GM18508 (cell line): Measurements from ENCODE around the gene ZNF879.

Source experiments
- ATAC-seq: cut with Tn5 transposase; IDR thresholded peaks from one replicate; pipeline ENCODE4 v1.9.1; 2021; ENCODE audit warnings: moderate number of reproducible peaks; ENCODE audit not compliant: insufficient read depth, unreplicated experiment

Gene ZNF879

DNA sequence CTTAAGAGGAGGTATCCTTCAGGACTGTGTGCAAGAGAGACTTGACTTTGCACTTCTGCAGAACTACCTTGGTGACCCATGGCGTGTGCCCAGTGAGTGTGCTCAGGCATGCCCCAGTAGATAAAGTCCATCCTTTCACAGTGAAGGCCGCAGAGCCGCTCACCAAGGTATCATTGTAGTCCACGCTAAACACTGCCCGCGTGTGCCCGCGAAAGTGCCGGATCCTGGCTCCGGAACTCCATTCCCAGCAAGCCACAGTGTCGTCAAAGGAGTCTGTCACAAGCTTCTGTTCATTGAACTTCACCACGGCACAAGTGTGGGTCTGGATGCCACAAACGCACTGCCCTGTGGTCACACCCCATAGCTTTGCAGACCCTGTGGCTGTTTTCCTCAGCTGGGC is 25.2 kb upstream of the ZNF879 start:
- ATAC-seq = no peak

DNA sequence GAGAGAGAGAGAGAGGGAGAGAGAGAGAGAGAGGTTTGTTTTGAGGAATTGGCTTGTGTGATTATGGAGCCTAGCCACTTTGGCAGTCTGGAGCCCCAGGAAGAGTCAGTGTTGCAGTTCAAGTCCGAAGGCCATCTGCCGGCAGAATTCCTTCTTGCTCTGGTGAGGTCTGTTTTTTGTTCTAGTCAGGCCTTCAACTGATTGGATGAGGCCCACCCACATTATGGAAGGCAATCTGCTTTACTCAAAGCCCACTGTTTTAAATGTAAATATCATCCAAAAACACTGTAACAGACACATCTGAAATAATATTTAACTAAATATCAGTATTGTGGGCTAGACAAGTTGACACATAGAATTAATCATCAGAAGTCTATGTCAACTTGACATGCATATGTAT is 17.0 kb upstream of the ZNF879 start:
- no peak for ATAC-seq

- no peak for ATAC-seq
These were observed 14.9 kb upstream of the ZNF879 start for GRCh38 chr5:179008667-179009066.

GRCh38 chr5:179033004-179033580 is 9.5 kb downstream of the ZNF879 start:
- ATAC-seq = no peak

- no peak for ATAC-seq
These were observed 21.2 kb downstream of the ZNF879 start for GRCh38 chr5:179044765-179045164.

- no peak for ATAC-seq
These were observed 28.2 kb downstream of the ZNF879 start for GRCh38 chr5:179051784-179052183.

GRCh38 chr5:179054036-179054785 is 30.6 kb downstream of the ZNF879 start:
- no peak for ATAC-seq

DNA sequence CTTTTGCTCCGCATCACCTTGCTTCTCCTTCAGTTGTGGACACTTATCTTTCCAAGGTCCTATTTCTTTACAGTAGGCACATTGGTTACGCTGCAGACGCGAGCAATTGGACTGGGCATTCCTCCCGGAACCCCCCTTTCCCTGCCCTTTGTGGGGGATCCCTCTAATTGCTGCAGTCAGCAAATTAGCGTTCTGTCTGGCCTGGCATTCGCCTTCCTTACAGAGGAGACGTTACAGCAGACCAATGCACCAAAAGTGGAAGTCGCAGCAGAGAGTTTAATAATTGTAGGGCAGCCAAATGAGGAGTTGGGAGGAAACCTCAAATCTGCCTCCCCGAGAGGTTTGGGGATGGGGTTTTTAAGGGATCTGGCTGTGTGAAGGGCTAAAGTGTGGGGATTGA is 31.3 kb downstream of the ZNF879 start:
- ATAC-seq = no peak

DNA sequence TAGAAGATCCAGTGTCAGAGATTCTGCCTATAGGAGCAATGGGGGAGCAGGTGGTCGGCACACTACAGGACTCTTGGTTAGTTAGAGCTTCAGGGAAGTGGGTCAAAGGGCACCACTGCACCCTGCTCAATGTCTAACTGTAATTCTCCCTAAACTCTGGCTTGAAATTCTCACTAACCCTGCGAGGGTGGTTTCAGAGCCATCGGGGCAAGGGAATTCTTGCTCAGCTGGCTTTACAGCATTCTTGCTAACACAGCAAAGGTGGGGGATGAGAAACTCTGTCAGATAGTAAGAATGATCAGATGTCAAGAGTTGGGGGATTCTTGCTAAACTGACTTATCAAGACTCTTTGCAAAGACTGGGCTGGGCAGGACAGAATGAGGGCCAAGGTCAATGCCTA is 31.8 kb downstream of the ZNF879 start:
- no peak for ATAC-seq

DNA sequence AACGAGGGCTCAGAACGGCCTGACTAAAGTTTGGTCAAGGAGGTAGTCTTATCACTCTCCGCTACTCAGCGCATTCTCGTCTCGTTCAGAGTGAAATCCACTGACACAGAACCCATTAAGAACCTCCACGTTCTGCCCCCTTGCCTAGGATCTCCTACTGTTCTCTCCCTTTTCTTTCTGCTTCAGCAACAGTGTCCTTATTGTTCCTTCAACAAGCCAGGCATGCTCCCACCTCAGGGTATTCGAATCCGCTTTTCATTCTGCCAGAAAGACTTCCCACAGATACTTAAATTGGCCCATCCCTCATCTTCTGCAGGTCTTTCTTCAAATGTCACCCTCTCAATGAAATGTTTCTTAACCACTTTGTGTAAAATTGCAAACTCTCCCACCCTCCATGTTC is 32.2 kb downstream of the ZNF879 start:
- ATAC-seq = no peak

DNA sequence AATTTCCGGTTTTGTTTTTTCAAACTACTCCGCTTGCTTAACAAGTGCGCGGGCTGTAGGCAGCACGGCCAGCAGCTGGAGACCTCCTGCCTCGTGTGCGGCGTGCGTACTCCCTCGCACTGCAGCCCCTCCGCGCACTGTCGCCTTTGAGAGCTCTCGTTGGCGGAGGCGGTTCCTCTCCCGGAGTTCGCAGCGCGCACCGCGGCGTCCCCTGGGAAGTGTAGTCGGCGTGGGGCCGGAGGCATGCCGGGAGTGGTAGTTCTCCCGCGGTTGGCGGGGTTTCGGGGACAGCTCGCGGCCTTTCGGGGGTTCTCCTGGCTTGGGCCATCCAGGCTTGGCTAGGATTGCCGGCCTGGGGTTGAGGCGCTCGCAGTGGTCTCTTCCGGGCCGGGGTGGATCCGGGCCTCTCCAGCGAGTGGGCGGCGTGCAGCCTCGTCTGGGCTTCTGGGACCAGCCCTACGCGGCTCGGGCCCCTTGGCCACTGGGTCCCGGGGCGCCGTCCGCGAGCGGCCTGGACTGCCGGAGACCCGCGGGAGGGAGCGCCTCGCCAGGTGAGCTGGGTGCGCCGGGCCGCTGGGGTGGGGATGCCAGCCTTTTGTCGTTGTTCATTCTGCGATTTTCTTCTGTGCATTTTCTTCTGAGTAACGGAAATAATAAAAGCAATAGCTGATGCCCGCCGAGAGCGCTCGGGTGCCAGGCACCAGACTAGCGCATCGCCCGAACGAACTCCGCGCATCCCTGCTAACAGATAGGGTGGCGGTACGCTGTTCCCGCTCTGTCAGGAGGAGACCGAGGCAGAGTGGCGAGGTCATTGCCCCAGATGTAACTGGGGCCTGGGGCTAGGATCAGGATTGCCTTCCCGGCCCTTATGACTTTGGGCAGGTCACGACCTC is 36.8 kb downstream of the ZNF879 start, which contains the start of gene ZNF354C:
Gene ZNF354C (plus strand): TSS at position 258 of the 893 bp plus-strand sequence. CDS start 1,696 bp downstream, outside the sequence.
- ATAC-seq = no peak

DNA sequence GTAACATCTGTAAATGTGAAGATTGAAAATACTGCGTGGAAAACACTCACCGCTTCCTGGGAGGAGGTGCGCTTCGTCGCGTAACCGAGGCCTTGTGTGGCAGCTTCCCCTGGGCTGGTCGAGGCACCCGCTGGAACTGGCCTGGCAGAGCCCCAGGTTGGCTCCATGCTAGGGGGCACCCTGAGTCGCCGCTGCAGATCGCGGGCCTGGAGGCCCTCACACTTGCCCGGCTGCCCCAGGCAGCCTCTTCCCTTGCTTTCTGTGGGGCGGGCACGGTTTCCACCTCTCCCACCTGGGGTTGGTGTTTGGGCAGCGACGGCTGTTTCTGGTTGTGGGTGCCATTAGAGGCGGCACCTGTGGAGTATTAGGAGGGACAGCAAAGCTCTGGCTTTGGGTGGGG is 37.4 kb downstream of the ZNF879 start:
- no peak for ATAC-seq

DNA sequence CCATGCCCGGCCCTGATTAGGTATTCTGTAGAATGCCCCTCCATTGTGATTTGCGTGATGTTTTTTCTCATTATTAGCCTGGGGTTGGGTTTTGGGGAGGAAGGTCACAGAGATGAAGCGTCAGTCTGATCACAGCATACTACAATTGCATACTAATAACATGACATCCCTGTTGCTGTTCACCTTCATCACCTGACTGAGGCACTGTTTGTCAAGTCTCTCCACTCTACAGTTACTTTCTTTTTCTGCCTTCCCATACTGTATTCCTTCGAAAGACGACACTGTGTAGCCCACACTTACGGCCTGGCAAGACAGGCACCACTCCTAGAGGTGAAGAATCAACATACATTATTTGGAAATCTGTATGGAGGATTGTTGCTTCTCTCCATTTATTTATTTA is 42.1 kb downstream of the ZNF879 start:
- no peak for ATAC-seq

DNA sequence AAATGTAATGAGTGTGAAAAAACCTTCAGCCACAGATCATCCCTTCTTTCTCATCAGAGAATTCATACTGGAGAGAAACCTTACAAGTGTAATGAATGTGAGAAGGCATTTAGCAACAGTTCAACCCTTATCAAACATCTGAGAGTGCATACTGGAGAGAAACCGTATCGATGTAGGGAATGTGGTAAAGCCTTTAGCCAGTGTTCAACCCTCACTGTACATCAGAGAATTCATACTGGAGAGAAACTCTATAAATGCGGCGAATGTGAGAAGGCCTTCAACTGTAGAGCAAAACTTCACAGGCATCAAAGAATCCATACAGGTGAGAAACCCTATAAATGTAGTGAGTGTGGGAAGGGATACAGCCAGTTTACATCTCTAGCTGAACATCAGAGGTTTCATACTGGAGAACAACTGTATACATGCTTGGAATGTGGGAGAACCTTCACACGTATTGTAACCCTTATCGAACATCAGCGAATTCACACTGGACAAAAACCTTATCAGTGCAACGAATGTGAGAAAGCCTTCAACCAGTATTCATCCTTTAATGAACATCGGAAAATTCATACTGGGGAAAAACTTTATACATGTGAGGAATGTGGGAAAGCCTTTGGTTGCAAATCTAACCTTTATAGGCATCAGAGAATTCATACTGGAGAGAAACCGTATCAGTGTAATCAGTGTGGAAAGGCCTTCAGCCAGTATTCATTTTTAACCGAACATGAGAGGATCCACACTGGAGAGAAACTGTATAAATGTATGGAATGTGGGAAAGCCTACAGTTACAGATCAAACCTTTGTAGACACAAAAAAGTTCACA is 55.8 kb downstream of the ZNF879 start:
- ATAC-seq = no peak

DNA sequence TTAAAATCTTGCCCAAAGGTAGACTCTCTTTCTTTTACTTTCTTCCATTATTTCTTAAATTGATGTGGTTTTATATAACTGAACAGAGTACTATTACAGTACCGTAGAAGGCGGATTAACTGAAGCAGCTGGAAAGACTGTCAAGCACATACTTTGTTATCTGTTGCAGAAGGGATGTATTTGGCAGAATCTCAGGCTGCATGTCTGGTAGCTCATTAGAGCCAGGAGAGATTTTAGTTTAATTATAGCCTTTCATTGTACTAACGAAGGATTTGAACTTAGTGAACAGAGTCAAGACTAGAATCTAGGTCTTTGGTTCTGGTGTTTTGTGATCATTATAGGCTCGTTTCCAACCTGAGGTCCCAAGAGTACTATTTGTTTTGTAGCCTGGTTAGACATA is 57.1 kb downstream of the ZNF879 start:
- no peak for ATAC-seq
